HEK293 (cell line): ENCODE results near the gene RPS18.

Experiments
- CTCF ChIA-PET: fragments of 350-600 bp; formaldehyde crosslinking; extraction: SDS; loops from one replicate; lab custom pipeline; 2021; ENCODE audit warnings: antibody characterized with exemption; lab: Yijun Ruan, JAX
- POLR2A ChIA-PET: fragments of 300-600 bp; formaldehyde crosslinking; extraction: SDS; loops from one replicate; lab custom pipeline; 2020; ENCODE audit warnings: antibody characterized with exemption, inconsistent platforms; lab: Yijun Ruan, JAX
- H3K27ac ChIP-seq: fragments of 200-500 bp; sonication (Bioruptor generic); 2 replicates; pipeline ENCODE4 v1.5.1; 2014; ENCODE audit warnings: low read depth, low read length, control low read depth, inconsistent platforms; ENCODE audit errors: extremely low read depth
- H3K36me3 ChIP-seq, 2 experiments: fragments of 200-500 bp in 1 of 2; sonication (Bioruptor generic) in 1 of 2; 1 replicate in 1 of 2; 2 replicates in 1 of 2; pipeline ENCODE4 v1.5.1; 2014 to 2017; ENCODE audit warnings: inconsistent platforms in 2 of 2, low read length in 2 of 2; ENCODE audit not compliant: control insufficient read depth in 2 of 2, insufficient read depth in 1 of 2
- H3K4me1 ChIP-seq: fragments of 200-500 bp; sonication (Bioruptor generic); 2 replicates; pipeline ENCODE4 v1.5.1; 2014; ENCODE audit warnings: mild to moderate bottlenecking, low read length, inconsistent platforms; ENCODE audit not compliant: control insufficient read depth, insufficient read depth
- H3K4me3 ChIP-seq: 2 replicates; pipeline ENCODE4 v1.5.1; 2011; ENCODE audit warnings: low read depth, mild to moderate bottlenecking, control low read depth, low read length, moderate library complexity
- H3K9me3 ChIP-seq: fragments of 200-500 bp; sonication (Bioruptor generic); 2 replicates; pipeline ENCODE4 v1.5.1; 2014; ENCODE audit warnings: low read depth, low read length, inconsistent platforms; ENCODE audit not compliant: control insufficient read depth, insufficient read depth
- EGR2 ChIP-seq: fragments of 450-650 bp; formaldehyde crosslinking; IDR thresholded peaks from 2 replicates; pipeline ENCODE4 v1.5.1; 2016; ENCODE audit warnings: low read depth, missing biosample characterization, missing genetic modification characterization
- KLF9 ChIP-seq: fragments of 450-650 bp; formaldehyde crosslinking; IDR thresholded peaks from 2 replicates; pipeline ENCODE4 v1.5.1; 2016; ENCODE audit warnings: missing biosample characterization, missing genetic modification characterization, low read depth
- SCRT1 ChIP-seq: fragments of 450-650 bp; formaldehyde crosslinking; IDR thresholded peaks from 2 replicates; pipeline ENCODE4 v1.5.1; 2016; ENCODE audit warnings: missing biosample characterization, missing genetic modification characterization, borderline replicate concordance
- ZBTB1 ChIP-seq: fragments of 450-650 bp; formaldehyde crosslinking; IDR thresholded peaks from 2 replicates; pipeline ENCODE4 v1.5.1; 2016; ENCODE audit warnings: missing biosample characterization, missing genetic modification characterization
- ZBTB17 ChIP-seq: fragments of 450-650 bp; formaldehyde crosslinking; IDR thresholded peaks from 2 replicates; pipeline ENCODE4 v1.5.1; 2016; ENCODE audit warnings: missing biosample characterization, missing genetic modification characterization
- ZFP37 ChIP-seq: fragments of 450-650 bp; formaldehyde crosslinking; IDR thresholded peaks from 2 replicates; pipeline ENCODE4 v1.5.1; 2016; ENCODE audit warnings: missing biosample characterization, missing genetic modification characterization
- ZFP69B ChIP-seq: fragments of 450-650 bp; formaldehyde crosslinking; IDR thresholded peaks from 2 replicates; pipeline ENCODE4 v1.5.1; 2016; ENCODE audit warnings: missing biosample characterization, missing genetic modification characterization
- ZNF266 ChIP-seq: fragments of 450-650 bp; formaldehyde crosslinking; IDR thresholded peaks from 2 replicates; pipeline ENCODE4 v1.5.1; 2016; ENCODE audit warnings: missing biosample characterization, missing genetic modification characterization, low read depth
- ZNF366 ChIP-seq: fragments of 450-650 bp; formaldehyde crosslinking; conservative IDR thresholded peaks from 2 replicates; pipeline ENCODE4 v1.5.1; 2016; ENCODE audit warnings: missing biosample characterization, missing genetic modification characterization
- ZNF768 ChIP-seq: fragments of 450-650 bp; formaldehyde crosslinking; IDR thresholded peaks from 2 replicates; pipeline ENCODE4 v1.5.1; 2018; ENCODE audit warnings: missing biosample characterization, mild to moderate bottlenecking, missing genetic modification characterization
- ZNF843 ChIP-seq: fragments of 450-650 bp; formaldehyde crosslinking; IDR thresholded peaks from 2 replicates; pipeline ENCODE4 v1.5.1; 2016; ENCODE audit warnings: missing biosample characterization, missing genetic modification characterization
- TF ChIP-seq, protein P1 (sequence below): fragments of 450-650 bp; formaldehyde crosslinking; IDR thresholded peaks from 2 replicates; pipeline ENCODE4 v1.5.1; 2016; ENCODE audit warnings: missing biosample characterization, missing genetic modification characterization, borderline replicate concordance
- TF ChIP-seq, protein P2 (sequence below): fragments of 450-650 bp; formaldehyde crosslinking; IDR thresholded peaks from 2 replicates; pipeline ENCODE4 v1.5.1; 2016; ENCODE audit warnings: missing biosample characterization, missing genetic modification characterization
- TF ChIP-seq, protein P3 (sequence below): fragments of 450-650 bp; formaldehyde crosslinking; IDR thresholded peaks from 2 replicates; pipeline ENCODE4 v1.5.1; 2017; ENCODE audit warnings: missing biosample characterization, missing genetic modification characterization
- TF ChIP-seq, protein P4 (sequence below): fragments of 450-650 bp; formaldehyde crosslinking; IDR thresholded peaks from 2 replicates; pipeline ENCODE4 v1.5.1; 2016; ENCODE audit warnings: missing biosample characterization, missing genetic modification characterization
- TF ChIP-seq, protein P5 (sequence below): fragments of 450-650 bp; formaldehyde crosslinking; IDR thresholded peaks from 2 replicates; pipeline ENCODE4 v1.5.1; 2016; ENCODE audit warnings: missing biosample characterization, missing genetic modification characterization
- TF ChIP-seq, protein P6 (sequence below): fragments of 450-650 bp; formaldehyde crosslinking; IDR thresholded peaks from 2 replicates; pipeline ENCODE4 v1.5.1; 2016; ENCODE audit warnings: missing biosample characterization, missing genetic modification characterization

RPS18 gene

DNA sequence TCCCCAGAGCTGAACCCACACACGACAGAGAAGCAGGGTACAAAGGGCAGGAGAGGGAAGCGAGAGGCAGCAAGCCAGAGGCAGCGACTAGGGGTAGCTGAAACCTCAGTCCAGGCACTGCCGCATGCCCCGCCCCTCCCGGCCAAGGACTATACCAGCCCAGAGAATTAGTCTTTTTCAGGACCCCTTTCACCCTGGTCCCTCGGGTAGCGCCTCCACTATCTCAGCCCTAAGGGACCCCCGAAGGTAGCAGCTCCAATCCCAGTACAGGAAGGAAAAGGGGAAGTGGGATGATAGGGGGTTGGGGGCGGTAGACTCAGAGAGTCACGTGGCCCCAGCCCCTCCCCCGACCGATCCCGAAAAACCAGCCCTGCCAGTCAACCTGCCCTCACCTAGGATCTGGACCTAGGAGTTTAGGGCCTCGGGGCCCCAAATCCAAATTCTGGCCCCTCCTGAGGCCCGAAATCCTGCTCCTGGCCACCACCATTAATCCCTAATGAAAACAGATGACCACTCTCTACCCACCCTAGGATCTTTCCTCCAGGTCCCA is 25.6 kb downstream of the RPS18 start (continued):
- TF ChIP-seq, protein P1, sequence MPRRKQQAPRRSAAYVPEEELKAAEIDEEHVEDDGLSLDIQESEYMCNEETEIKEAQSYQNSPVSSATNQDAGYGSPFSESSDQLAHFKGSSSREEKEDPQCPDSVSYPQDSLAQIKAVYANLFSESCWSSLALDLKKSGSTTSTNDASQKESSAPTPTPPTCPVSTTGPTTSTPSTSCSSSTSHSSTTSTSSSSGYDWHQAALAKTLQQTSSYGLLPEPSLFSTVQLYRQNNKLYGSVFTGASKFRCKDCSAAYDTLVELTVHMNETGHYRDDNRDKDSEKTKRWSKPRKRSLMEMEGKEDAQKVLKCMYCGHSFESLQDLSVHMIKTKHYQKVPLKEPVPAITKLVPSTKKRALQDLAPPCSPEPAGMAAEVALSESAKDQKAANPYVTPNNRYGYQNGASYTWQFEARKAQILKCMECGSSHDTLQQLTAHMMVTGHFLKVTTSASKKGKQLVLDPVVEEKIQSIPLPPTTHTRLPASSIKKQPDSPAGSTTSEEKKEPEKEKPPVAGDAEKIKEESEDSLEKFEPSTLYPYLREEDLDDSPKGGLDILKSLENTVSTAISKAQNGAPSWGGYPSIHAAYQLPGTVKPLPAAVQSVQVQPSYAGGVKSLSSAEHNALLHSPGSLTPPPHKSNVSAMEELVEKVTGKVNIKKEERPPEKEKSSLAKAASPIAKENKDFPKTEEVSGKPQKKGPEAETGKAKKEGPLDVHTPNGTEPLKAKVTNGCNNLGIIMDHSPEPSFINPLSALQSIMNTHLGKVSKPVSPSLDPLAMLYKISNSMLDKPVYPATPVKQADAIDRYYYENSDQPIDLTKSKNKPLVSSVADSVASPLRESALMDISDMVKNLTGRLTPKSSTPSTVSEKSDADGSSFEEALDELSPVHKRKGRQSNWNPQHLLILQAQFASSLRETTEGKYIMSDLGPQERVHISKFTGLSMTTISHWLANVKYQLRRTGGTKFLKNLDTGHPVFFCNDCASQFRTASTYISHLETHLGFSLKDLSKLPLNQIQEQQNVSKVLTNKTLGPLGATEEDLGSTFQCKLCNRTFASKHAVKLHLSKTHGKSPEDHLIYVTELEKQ (tag by site-specific recombination): no peak
- TF ChIP-seq ZNF366 (no peak), KLF9 (tag by site-specific recombination) (peak; percentile 34; the same call in 1 of the 2 replicates)
- TF ChIP-seq, protein P2, sequence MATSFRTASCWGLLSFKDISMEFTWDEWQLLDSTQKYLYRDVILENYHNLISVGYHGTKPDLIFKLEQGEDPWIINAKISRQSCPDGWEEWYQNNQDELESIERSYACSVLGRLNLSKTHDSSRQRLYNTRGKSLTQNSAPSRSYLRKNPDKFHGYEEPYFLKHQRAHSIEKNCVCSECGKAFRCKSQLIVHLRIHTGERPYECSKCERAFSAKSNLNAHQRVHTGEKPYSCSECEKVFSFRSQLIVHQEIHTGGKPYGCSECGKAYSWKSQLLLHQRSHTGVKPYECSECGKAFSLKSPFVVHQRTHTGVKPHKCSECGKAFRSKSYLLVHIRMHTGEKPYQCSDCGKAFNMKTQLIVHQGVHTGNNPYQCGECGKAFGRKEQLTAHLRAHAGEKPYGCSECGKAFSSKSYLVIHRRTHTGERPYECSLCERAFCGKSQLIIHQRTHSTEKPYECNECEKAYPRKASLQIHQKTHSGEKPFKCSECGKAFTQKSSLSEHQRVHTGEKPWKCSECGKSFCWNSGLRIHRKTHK (tag by site-specific recombination): no peak
- TF ChIP-seq, all 188 proteins: peak for 6

DNA sequence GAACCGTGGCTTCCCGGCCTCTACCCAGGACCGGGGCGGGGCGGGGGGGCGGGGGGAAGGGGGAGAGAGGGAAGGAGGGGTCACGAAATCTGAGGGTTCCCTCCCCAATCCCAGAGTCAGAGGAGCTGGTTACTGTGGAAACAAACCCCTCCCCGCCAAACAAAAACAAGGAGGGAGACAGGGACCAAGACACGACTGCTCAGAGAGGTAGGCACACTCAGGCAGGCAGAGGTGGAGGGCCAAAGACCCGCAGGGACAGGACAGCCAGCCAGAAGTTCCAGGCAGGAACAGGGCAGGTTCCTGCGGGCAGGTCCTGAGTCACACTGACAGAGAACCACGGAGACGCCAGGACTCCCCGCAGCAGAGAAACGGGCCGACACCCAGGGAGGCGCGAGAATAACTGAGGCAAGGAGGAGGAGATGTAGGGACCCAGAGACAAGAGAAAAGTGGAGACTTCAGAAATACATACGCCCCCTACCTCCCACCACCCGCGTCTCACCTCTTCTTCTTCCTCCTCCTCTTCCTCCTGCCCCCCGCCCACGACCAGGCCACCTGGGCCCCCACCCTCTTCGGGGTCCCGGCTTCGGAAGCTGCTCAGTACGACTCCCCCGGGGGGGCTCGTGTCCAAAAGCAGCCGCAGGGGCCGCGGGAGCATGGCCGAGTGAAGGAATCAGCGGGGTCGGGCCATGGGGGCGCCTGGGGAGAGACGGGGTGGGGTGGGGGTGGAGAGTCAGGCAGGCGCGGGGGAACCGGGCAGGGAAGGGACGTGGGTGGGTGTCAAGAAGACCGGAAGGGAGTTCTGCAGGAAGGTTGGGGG is 26.3 kb downstream of the RPS18 start:
- ChIA-PET CTCF (interaction anchor here (0.8 to 1.9 kb wide), 9 partner anchors 9 to 116 kb away, joined by 3 to 53 read pairs (median 6); partner anchors contain the start of genes B3GALT4, PFDN6, TAPBP and WDR46), POLR2A (interaction anchor here (0.5 to 3.6 kb wide), 17 partner anchors 9 to 347 kb away, joined by 3 to 57 read pairs (median 8); partner anchors contain the start of genes B3GALT4, HSD17B8, PFDN6 and PHF1)
- Histone ChIP-seq H3K36me3 (peaks cover 7 to 34% of the 10 kb centered on the region in 2 experiments; a peak in 2 of 3 replicates), H3K27ac (peak overlapping the region; percentile 91; the same call in 1 of the 2 replicates), H3K4me1 (no peaks in the 10 kb centered on the region), H3K9me3 (no peaks in the 10 kb centered on the region), H3K4me3 (peak overlapping the region; percentile 74)
- TF ChIP-seq SCRT1 (tag by site-specific recombination) (no peak), ZBTB17 (tag by site-specific recombination) (peak; percentile 35; the same call in 1 of the 2 replicates), ZFP37 (tag by site-specific recombination) (0 out of 2 replicates have a peak, but pooled peaks have one; percentile 20), ZNF768 (peak; percentile 35; the same call in 1 of the 2 replicates), ZNF266 (tag by site-specific recombination) (no peak), ZBTB1 (no peak), ZNF843 (no peak), EGR2 (tag by site-specific recombination) (peak; percentile 70), ZFP69B (tag by site-specific recombination) (0 out of 2 replicates have a peak, but pooled peaks have one; percentile 26)
- TF ChIP-seq, protein P3, sequence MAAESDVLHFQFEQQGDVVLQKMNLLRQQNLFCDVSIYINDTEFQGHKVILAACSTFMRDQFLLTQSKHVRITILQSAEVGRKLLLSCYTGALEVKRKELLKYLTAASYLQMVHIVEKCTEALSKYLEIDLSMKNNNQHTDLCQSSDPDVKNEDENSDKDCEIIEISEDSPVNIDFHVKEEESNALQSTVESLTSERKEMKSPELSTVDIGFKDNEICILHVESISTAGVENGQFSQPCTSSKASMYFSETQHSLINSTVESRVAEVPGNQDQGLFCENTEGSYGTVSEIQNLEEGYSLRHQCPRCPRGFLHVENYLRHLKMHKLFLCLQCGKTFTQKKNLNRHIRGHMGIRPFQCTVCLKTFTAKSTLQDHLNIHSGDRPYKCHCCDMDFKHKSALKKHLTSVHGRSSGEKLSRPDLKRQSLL (tag by site-specific recombination): no peak
- TF ChIP-seq, protein P4, sequence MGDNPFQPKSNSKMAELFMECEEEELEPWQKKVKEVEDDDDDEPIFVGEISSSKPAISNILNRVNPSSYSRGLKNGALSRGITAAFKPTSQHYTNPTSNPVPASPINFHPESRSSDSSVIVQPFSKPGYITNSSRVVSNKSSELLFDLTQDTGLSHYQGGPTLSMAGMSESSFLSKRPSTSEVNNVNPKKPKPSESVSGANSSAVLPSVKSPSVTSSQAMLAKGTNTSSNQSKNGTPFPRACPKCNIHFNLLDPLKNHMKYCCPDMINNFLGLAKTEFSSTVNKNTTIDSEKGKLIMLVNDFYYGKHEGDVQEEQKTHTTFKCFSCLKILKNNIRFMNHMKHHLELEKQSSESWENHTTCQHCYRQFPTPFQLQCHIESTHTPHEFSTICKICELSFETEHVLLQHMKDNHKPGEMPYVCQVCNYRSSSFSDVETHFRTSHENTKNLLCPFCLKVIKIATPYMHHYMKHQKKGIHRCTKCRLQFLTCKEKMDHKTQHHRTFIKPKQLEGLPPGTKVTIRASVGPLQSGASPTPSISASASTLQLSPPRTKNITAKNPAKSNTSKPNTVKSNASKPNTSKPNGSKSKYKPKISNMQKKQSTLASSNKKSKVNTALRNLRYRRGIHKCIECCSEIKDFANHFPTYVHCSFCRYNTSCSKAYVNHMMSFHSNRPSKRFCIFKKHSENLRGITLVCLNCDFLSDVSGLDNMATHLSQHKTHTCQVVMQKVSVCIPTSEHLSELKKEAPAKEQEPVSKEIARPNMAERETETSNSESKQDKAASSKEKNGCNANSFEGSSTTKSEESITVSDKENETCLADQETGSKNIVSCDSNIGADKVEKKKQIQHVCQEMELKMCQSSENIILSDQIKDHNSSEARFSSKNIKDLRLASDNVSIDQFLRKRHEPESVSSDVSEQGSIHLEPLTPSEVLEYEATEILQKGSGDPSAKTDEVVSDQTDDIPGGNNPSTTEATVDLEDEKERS (tag by site-specific recombination): no peak
- TF ChIP-seq, protein P5, sequence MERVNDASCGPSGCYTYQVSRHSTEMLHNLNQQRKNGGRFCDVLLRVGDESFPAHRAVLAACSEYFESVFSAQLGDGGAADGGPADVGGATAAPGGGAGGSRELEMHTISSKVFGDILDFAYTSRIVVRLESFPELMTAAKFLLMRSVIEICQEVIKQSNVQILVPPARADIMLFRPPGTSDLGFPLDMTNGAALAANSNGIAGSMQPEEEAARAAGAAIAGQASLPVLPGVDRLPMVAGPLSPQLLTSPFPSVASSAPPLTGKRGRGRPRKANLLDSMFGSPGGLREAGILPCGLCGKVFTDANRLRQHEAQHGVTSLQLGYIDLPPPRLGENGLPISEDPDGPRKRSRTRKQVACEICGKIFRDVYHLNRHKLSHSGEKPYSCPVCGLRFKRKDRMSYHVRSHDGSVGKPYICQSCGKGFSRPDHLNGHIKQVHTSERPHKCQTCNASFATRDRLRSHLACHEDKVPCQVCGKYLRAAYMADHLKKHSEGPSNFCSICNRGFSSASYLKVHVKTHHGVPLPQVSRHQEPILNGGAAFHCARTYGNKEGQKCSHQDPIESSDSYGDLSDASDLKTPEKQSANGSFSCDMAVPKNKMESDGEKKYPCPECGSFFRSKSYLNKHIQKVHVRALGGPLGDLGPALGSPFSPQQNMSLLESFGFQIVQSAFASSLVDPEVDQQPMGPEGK: no peak; the same call in 1 of the 2 replicates
- TF ChIP-seq, protein P6, sequence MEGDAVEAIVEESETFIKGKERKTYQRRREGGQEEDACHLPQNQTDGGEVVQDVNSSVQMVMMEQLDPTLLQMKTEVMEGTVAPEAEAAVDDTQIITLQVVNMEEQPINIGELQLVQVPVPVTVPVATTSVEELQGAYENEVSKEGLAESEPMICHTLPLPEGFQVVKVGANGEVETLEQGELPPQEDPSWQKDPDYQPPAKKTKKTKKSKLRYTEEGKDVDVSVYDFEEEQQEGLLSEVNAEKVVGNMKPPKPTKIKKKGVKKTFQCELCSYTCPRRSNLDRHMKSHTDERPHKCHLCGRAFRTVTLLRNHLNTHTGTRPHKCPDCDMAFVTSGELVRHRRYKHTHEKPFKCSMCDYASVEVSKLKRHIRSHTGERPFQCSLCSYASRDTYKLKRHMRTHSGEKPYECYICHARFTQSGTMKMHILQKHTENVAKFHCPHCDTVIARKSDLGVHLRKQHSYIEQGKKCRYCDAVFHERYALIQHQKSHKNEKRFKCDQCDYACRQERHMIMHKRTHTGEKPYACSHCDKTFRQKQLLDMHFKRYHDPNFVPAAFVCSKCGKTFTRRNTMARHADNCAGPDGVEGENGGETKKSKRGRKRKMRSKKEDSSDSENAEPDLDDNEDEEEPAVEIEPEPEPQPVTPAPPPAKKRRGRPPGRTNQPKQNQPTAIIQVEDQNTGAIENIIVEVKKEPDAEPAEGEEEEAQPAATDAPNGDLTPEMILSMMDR (tag by site-specific recombination): peak; percentile 53; the same call in 1 of the 2 replicates
- TF ChIP-seq, protein P2 (tag by site-specific recombination): no peak
